Liver (tissue), 3 donors: ENCODE measurements around the gene SLC25A12.

Source experiments
- JUND ChIP-seq, 2 donors: IDR thresholded peaks; 2 replicates each; pipeline ENCODE4 v1.6.1; 2016; ENCODE audit warnings: antibody characterized with exemption in 2 of 2
- RXRA ChIP-seq, 2 donors: IDR thresholded peaks; 2 replicates each; pipeline ENCODE4 v1.6.1; 2017 to 2018; ENCODE audit warnings: antibody characterized with exemption in 2 of 2, mild to moderate bottlenecking in 1 of 2
- TF ChIP-seq, protein P1 (sequence below): fragments of 150-350 bp; IDR thresholded peaks from 2 replicates; pipeline ENCODE4 v1.5.1; 2017; ENCODE audit warnings: improper control_type of control experiment, low read depth, low read length; ENCODE audit not compliant: missing input control
- donor health status: healthy.
- donor health status: healthy.

DNA sequence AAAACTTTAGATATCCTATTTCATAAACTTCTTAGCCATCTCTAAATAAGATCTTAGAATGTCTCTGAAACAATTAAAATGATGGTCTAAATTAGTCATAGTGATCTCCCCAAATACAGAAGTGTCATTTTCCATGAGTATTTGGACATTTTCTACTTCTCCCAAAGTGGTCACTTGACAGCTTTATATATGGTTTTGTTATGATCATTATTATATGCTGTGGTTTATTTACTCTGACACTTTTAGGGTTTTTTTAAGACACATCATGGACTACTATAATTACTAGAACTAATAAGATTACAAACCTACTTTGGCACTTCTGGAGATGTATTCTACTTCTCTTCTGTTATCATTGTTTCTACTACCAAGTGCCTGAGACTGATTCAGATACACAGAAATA lies 47.1 kb downstream of the SLC25A12 start:
- no peak for TF ChIP-seq RXRA (IDR thresholded peaks at IDR 0.05)
- TF ChIP-seq, protein P1, sequence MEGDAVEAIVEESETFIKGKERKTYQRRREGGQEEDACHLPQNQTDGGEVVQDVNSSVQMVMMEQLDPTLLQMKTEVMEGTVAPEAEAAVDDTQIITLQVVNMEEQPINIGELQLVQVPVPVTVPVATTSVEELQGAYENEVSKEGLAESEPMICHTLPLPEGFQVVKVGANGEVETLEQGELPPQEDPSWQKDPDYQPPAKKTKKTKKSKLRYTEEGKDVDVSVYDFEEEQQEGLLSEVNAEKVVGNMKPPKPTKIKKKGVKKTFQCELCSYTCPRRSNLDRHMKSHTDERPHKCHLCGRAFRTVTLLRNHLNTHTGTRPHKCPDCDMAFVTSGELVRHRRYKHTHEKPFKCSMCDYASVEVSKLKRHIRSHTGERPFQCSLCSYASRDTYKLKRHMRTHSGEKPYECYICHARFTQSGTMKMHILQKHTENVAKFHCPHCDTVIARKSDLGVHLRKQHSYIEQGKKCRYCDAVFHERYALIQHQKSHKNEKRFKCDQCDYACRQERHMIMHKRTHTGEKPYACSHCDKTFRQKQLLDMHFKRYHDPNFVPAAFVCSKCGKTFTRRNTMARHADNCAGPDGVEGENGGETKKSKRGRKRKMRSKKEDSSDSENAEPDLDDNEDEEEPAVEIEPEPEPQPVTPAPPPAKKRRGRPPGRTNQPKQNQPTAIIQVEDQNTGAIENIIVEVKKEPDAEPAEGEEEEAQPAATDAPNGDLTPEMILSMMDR = no peak
- no peak for TF ChIP-seq JUND (IDR thresholded peaks at IDR 0.05)
